Sigmoid colon (tissue), 7 donors: ENCODE data around the gene DISP2. TPM values are rescaled to one million over a fixed set of nuclear protein-coding genes. Genes with fewer than 3 reads are reported as not detected.

ENCODE experiments used
- DNase-seq: peaks from one replicate; pipeline ENCODE4 v3.0.0-alpha.2; 2019
- H3K27ac ChIP-seq, 4 donors: fragments of 200-600 bp; sonication (generic); one replicate each; pipeline ENCODE4 v1.5.1; 2016 to 2019; ENCODE audit warnings: mild to moderate bottlenecking in 1 of 4
- H3K27me3 ChIP-seq, 3 donors: fragments of 200-600 bp; sonication (generic); one replicate each; pipeline ENCODE4 v1.5.1; 2019; ENCODE audit warnings: mild to moderate bottlenecking in 1 of 3
- H3K36me3 ChIP-seq, 4 donors: fragments of 200-600 bp; sonication (generic); one replicate each; pipeline ENCODE4 v1.5.1; 2016 to 2019
- H3K4me1 ChIP-seq, 4 donors: fragments of 200-600 bp; sonication (generic); one replicate each; pipeline ENCODE4 v1.5.1; 2017 to 2019
- H3K4me3 ChIP-seq, 4 donors: fragments of 200-600 bp; sonication (generic); one replicate each; pipeline ENCODE4 v1.5.1; 2017 to 2019; ENCODE audit warnings: mild to moderate bottlenecking in 2 of 4, moderate library complexity in 1 of 4
- H3K9me3 ChIP-seq, 4 donors: fragments of 200-600 bp in 3 of 4; sonication (generic) in 3 of 4; one replicate each; pipeline versions ENCODE4 v1.5.1 to v1.6.1; 2013 to 2019
- EP300 ChIP-seq, 4 donors: sonication (generic); formaldehyde crosslinking; IDR thresholded peaks; one replicate each; pipeline ENCODE4 v1.6.1; 2017; ENCODE audit warnings: antibody characterized with exemption in 4 of 4
- POLR2A ChIP-seq, 2 donors: fragments of 450-650 bp; IDR thresholded peaks; one replicate each; pipeline ENCODE4 v1.6.1; 2016; ENCODE audit warnings: antibody characterized with exemption in 2 of 2, mild to moderate bottlenecking in 2 of 2, moderate library complexity in 2 of 2
- POLR2AphosphoS5 ChIP-seq, 4 donors: sonication (generic); formaldehyde crosslinking; IDR thresholded peaks; one replicate each; pipeline ENCODE4 v1.6.1; 2017; ENCODE audit warnings: antibody characterized with exemption in 4 of 4
- WGBS, 2 donors: extraction: QIAGEN DNeasy Blood & Tissue Kit; methylation state at CpG; one replicate each; pipeline ENCODE4 v1.1.7; 2013; 5-methylcytosine and 5-hydroxymethylcytosine counted together
- intact Hi-C: fragments of 100-400 bp; cut with DNase I; formaldehyde crosslinking; loops from one replicate; pipeline ENCODE4 v1.15.1; 2023
- polyA plus RNA-seq, 3 donors: library from polyadenylated mRNA; stranded (reverse); fragments of 200-250 nt; gene quantifications; one replicate each; pipeline ENCODE4 v1.2.3, GENCODE V29; 2013
- total RNA-seq, 4 donors: library from RNA; depleted of rRNA; stranded (reverse); fragments of >200 nt; gene quantifications; one replicate each; pipeline ENCODE4 v1.1.0, GENCODE V29; 2016
- TF ChIP-seq, protein P1 (sequence below), 4 experiments: fragments of 450-650 bp in 3 of 4; fragments of 200-600 bp in 1 of 4; IDR thresholded peaks; one replicate each; pipeline ENCODE4 v1.5.1; 2016 to 2019; ENCODE audit warnings: antibody characterized with exemption in 4 of 4, mild to moderate bottlenecking in 3 of 4, moderate library complexity in 2 of 4
- donor health status: healthy with polysubstance abuse.
- donor health status: Bipolar disorder and iron deficiency.
- donor health status: healthy.

DISP2 gene
- total and polyA plus RNA-seq, 7 donors: 0.16 to 3.0 (median 1.1) TPM

DNA sequence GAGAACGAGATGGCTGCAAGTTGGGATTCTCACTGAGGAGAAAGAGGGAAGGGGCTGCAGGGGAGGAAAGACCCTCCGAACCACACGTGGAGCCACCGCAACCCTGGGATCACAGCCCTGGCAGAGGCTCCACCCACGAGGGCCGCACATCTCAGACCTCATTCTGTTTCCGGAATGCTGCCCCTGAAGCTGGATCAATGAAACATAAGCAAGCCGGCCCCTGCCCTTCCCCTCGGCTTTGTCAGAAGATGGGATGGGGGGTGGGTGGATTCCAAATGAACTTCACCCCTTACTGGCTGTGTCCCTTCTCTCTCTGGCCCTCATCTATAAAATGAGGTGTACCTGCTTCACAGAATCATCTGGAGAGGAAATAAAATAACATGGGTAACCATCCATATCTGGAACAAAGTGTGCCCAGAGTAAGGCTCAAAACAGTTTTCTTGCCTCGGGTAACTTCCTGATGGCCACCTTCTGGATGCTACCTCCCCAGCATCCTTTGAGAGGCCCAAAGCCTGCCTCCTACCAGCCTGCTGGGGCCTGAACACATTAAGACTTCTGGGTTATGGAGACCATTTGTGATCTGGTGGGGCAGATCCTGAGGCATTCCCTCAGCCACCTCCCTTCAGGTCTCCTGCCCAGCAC is 12.7 kb upstream of the DISP2 start:
- Histone ChIP-seq H3K4me3 (no peak overlapping the region), H3K9me3 (no peaks in the 10 kb centered on the region), H3K36me3 (no peaks in the 10 kb centered on the region), H3K4me1 (peaks cover 0 to 48% (median 46%) of the 10 kb centered on the region in 4 donors), H3K27ac (peak overlapping the region in 2 of 4 donors; percentile 1 to 5), H3K27me3 (no peaks in the 10 kb centered on the region)
- no peak for DNase-seq
- intact Hi-C loops: loop anchor here (2.0 kb wide), 1 partner anchor 75 kb away; no protein-coding TSS in a partner anchor
- TF ChIP-seq EP300 (IDR thresholded peaks at IDR 0.05) (no peak), POLR2A (IDR thresholded peaks at IDR 0.05) (no peak), POLR2AphosphoS5 (IDR thresholded peaks at IDR 0.05) (no peak)
- TF ChIP-seq, protein P1, sequence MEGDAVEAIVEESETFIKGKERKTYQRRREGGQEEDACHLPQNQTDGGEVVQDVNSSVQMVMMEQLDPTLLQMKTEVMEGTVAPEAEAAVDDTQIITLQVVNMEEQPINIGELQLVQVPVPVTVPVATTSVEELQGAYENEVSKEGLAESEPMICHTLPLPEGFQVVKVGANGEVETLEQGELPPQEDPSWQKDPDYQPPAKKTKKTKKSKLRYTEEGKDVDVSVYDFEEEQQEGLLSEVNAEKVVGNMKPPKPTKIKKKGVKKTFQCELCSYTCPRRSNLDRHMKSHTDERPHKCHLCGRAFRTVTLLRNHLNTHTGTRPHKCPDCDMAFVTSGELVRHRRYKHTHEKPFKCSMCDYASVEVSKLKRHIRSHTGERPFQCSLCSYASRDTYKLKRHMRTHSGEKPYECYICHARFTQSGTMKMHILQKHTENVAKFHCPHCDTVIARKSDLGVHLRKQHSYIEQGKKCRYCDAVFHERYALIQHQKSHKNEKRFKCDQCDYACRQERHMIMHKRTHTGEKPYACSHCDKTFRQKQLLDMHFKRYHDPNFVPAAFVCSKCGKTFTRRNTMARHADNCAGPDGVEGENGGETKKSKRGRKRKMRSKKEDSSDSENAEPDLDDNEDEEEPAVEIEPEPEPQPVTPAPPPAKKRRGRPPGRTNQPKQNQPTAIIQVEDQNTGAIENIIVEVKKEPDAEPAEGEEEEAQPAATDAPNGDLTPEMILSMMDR (IDR thresholded peaks at IDR 0.05): no peak
- 38 to 77% methylated on average over 10 of the region's 10 CpGs for WGBS, 2 donors

DNA sequence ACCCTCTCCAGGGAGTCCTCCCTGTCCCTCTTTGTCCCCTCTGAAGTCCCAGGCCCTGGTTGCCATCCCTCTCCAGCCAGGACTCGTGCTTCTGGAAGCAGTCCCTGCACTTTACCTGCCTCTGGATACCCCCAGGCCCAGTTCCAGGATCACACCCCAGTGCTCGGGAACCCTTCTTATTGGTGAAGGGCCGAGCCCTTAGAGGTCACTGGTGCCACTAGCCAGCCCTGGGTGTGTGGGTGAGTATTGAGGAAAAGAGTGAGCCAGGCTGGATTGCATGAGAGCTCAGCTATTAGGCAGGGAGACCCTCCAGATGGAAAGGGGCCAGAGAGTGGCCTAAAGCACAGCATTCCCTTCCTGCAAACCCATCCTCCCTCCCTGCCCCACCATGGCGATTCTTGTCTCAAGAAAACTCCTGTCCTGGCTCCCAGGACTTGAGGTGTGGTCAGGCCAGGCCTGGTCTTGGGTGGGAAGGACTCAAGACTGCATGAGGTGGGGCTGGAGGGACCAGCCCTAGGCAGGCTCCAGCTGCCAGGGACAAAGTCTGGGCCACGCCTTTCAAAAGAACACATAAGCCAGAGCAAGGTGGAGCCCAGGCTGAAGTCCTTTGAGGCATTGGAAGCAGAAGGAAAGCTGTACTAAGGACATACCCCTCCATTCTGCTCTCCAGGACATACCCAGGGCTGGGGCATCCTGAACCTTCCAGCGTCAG is 12.0 kb upstream of the DISP2 start:
- H3K4me1 ChIP-seq: peaks cover 0 to 41% (median 39%) of the 10 kb centered on the region in 4 donors
- H3K4me3 ChIP-seq: no peak overlapping the region
- DNase-seq: peak; percentile 58
- intact Hi-C loops: loop anchor here (2.0 kb wide), 1 partner anchor 75 kb away; no protein-coding TSS in a partner anchor
- TF ChIP-seq POLR2AphosphoS5 (IDR thresholded peaks at IDR 0.05): peak in 1 of 4 donors; percentile 31
- TF ChIP-seq, protein P1 (IDR thresholded peaks at IDR 0.05): no peak
- peak in 1 of 2 donors; percentile 50 for TF ChIP-seq POLR2A (IDR thresholded peaks at IDR 0.05)
- H3K36me3 ChIP-seq: no peaks in the 10 kb centered on the region
- no peaks in the 10 kb centered on the region for H3K9me3 ChIP-seq
- H3K27me3 ChIP-seq: no peaks in the 10 kb centered on the region
- no peak overlapping the region for H3K27ac ChIP-seq
- 27 to 70% methylated on average over 6 of the region's 6 CpGs for whole genome bisulfite sequencing, 2 donors

DNA sequence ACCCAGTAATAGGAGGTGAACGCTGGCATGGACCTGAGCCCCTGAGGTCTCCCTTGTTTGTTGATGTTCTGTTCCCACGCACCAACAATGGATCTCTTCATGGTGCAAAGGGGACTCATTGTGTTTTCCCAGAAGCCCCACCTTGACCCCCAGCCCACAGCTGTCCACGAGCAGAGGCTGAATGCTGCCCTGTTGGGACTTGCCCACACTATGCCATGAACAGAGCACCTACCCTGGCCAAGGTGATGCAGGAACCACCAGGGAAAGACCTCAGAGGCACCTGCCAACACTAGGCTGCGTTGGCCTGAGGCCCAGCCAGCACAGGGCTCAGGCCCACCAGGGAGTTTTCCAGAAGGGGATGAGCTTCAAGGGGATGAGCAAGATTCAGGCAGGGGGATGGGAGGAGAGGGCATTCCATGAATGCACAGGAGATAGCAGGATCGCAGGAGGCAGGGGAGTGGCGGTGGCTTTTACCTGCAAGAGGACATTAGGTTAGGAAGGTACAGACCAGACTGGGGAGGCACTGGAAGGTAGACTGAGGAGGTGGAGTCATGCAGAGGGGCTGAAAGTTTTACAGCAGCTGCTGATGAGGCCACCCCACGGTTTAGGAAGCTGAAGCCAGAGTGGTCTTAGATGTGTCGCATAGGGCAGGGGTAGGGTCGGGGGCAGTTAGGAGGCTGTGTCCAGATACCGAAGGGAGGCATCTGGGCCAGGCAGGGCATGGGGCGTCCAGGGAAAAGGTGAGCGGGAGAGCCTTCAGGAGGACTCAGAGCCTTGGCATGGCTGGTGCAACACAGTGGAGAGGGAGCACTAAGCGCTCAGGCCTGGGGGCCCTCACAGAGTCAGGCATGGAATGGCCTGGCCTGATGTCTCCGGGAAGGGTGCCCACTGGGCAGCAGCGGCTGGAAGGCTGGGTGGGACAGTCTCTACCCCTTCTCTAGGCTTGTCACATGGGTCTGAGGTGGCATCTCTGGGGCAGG is 11.2 kb upstream of the DISP2 start:
- Histone ChIP-seq H3K4me3 (no peak overlapping the region), H3K27me3 (no peaks in the 10 kb centered on the region), H3K9me3 (no peaks in the 10 kb centered on the region), H3K4me1 (peaks cover 0 to 32% (median 31%) of the 10 kb centered on the region in 4 donors), H3K36me3 (no peaks in the 10 kb centered on the region), H3K27ac (no peak overlapping the region)
- WGBS, 2 donors: 59 to 83% methylated on average over 15 of the region's 15 CpGs
- TF ChIP-seq EP300 (IDR thresholded peaks at IDR 0.05): no peak
- no peak for TF ChIP-seq POLR2AphosphoS5 (IDR thresholded peaks at IDR 0.05)
- TF ChIP-seq POLR2A (IDR thresholded peaks at IDR 0.05): no peak
- TF ChIP-seq, protein P1 (IDR thresholded peaks at IDR 0.05): no peak
- intact Hi-C loops: no loop called here
- no peak for DNase-seq

DNA sequence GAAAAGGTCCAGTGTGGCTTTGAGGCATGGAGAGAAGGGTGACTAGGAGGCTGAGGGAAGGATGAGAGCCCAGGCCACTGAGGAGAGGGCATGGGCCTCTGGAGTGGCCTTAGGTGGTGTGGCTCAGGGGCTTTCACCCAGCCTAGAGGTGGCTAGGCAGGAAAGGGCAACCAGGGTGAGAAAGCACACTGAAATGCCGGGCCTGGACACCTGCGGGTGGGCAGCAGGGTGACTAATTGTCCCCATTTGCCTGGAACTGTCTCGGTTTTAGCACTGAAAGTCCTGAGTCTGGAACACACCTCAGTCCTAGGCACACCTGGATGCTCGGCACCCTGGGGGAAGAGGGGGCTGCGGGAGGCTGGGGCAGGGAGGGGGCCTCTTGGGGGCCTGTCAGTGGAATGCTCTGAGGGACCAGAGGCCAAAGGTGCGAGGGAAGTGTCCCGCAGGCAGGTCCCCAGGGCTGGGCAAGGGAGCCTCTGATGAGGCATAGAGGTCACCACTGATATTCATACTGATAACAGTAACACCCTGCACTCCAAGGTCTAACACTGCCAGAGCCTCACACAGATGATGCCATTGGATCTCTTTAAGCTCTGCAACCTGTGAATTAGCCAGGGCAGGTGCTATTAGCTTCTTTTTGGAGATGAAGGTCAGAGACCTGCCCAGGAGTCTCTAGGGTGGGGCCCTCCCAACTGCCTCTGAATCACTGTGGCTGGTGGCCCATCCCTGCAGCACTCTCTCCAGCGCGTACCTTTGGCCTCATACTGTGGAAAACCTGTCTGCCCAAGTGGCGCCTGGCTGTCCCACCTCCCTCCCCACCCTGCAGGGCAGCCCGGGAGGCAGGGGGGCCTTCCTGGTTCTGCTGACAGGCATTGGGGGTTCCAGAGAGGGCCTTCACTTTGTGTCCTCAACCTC is 10.2 kb upstream of the DISP2 start:
- H3K9me3 ChIP-seq: no peaks in the 10 kb centered on the region
- no peak overlapping the region for H3K27ac ChIP-seq
- H3K4me1 ChIP-seq: peaks cover 0 to 23% (median 22%) of the 10 kb centered on the region in 4 donors
- no peak for DNase-seq
- WGBS, 2 donors: 29 to 72% methylated on average over 11 of the region's 11 CpGs
- H3K36me3 ChIP-seq: no peaks in the 10 kb centered on the region
- TF ChIP-seq, protein P1 (IDR thresholded peaks at IDR 0.05): no peak
- TF ChIP-seq POLR2AphosphoS5 (IDR thresholded peaks at IDR 0.05): no peak
- TF ChIP-seq POLR2A (IDR thresholded peaks at IDR 0.05): no peak
- TF ChIP-seq EP300 (IDR thresholded peaks at IDR 0.05): no peak
- no peaks in the 10 kb centered on the region for H3K27me3 ChIP-seq
- no peak overlapping the region for H3K4me3 ChIP-seq
- intact Hi-C loops: no loop called here
